Ramos (cell line): ENCODE results near the gene CARD16.
"Not testable (repeated sequence)": the region's sequence is repeated elsewhere in the genome, so short reads cannot be mapped to it uniquely, and the experiment has no call there.

ENCODE experiments used
- in situ Hi-C: fragments of 300-500 bp; cut with MboI; formaldehyde crosslinking; loops from one replicate; pipeline ENCODE4 v1.14.3; 2022; ENCODE audit warnings: low sequenced_read_pairs; ENCODE audit not compliant: unreplicated experiment

Gene CARD16

GRCh38 chr11:105044557-105045524 is at the start of gene CARD16:
Gene CARD16 (minus strand): TSS chr11:105045335. CDS start chr11:105045297, 38 bp downstream.
- in situ Hi-C loops = not testable (repeated sequence)

DNA sequence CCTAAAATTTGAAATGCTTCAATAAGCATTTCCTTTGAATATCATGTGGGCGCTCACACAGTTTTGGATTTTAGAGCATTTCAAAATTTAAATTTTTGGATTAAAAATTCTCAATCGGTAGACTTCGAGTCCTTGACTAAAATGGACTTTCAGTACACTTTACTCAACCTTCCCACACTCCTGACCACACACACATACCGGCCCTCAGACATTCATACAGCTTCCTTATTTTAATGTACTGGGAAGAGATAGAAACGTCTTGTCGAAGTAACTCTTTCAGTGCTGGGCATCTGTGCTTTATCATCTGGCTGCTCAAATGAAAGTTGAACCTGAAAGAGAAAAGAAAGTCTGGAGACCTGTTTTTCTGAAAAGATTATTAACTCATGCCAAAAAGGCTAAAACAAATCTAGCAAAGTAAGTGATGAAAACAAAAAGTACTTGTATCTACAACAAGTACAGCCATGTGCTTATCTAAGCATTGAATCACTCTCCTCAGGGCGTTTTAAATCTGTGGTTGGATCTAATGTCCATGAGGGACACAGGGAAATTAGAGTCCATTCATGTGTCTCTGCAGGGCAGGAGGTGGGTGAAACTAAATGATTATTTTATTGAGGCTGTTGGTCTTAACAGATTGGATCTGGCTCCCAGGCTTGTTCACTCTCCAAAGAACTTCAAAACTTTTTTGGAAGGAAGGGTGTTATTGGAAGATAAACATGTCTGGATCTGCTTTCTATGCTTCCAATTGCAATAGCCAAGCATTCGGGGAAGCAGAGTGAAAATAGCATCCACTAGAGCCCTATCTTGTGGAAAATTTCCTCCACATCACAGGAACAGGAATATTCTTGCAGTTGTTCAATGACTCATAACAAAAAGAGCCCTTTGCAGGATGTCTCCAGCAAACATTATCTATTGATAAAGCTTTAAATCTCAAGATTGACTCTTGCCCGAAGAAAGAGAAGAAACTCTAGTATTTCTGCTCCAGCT is 47.4 kb upstream of the CARD16 start:
- in situ Hi-C loops = no loop called here

GRCh38 chr11:105081412-105082150 is 36.4 kb upstream of the CARD16 start:
- in situ Hi-C loops = no loop called here

DNA sequence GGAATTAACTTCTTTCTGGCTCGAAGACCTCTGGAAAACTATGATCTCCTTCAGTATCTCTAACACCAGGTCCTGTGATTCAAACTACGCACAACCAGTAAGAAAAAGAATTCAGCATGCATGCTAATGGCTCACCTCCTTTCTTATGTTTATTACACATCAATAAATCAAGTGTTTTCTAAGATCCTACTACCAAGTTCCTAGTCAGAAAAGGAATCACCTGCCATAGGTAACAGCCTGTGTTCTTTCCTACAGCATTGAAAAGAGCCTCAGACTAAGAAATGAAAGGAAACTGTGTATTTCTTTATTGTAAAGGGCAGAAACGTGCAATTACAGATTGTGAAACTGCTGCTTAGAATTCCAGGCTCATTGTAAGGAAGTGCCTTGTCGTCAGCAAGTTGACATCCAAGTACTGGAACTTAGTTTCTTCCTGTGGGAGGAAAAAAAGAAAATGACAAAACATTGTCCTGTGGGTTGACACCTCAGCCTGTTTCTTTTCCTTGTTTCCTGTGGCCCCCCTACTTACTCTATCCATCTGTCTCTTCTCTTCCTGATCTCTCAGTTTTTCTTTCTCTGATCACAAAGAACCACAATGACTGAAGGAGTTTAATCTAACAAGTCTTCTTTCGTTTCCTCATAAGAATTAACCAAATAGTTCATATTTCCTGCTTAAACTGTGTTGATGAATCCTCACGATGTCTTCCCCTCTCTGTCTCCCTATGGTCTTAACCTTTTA is 35.2 kb upstream of the CARD16 start:
- in situ Hi-C loops = not testable (repeated sequence)

DNA sequence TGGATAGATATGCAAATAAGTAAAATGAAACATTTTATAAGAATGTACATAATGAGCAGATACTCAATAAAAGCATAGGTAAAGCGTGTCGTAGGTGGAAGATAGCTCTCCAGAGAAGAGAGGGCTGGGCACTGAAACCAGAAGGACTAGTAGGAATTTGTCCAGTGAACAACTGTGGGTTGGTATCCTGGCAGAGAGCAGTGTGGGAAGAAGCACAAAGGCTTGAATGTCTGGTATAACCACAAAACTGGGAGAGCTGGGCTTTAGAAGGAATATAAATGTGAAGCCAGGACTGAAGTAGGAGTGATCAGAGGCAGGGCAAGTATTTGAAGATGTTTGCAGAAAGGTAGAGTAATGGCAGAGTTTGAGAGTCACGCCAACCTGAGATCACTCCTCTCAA is 33.1 kb upstream of the CARD16 start:
- in situ Hi-C loops = no loop called here

GRCh38 chr11:105077141-105077790 is 32.1 kb upstream of the CARD16 start:
- in situ Hi-C loops = not testable (repeated sequence)

DNA sequence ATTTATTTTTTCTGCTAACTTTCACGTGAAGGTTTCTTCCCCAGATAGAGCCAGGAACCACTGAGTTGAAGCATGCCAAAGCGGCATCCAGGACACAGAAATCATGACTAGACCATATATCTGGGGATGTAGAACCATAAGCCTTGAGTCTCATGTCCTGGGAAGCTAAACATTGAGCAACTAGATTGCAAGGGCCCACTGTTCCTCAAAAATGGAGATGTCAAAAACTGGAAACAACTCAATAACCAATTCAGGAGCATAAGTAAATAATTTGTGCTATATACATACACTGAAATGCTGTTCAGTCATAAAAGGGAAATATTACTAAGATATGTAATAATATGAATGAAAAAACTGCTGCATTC is 29.0 kb upstream of the CARD16 start:
- in situ Hi-C loops = no loop called here

- in situ Hi-C loops = no loop called here
Measured at GRCh38 chr11:105073456-105074165, 28.5 kb upstream of the CARD16 start.

DNA sequence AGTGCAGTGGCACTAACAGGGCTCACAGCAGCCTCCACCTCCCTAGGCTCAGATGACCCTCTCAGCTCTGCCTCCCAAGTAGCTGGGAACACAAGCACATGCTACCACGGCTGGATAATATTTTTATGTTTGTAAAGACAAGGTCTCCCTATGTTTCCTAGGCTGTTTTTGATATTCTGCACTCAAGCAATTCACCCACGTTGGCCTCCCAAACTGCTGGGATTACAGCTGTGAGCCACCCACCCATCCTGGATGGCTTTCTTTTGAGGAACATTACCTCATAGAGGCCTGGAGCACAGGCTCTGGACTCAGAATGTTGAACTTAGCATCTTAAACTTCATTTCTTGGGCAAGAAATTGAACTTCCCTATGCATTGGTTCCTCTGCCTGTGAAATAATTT is 26.9 kb upstream of the CARD16 start:
- in situ Hi-C loops = not testable (repeated sequence)

- in situ Hi-C loops = no loop called here
Measured at GRCh38 chr11:105071089-105071732, 26.1 kb upstream of the CARD16 start.

GRCh38 chr11:105070306-105070705 is 25.2 kb upstream of the CARD16 start:
- in situ Hi-C loops = no loop called here

DNA sequence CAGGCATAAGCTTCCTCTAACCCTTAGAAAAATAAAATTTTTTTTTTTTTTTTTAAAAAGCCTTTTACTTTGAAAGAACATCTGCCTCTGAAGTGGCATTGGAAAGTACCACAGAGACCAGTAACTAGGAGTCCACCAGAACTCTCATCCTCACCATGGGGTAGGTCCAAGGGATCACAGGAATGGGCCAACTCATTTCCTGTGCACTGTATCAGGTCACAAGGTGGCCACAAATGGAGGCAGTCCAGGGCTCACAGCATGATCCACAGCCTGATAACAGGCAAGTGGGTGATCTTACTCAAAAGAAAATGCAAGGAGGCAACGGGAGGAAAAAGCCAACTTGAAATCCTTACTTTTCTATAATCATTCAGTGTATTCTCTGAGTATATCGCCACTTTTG is 24.6 kb upstream of the CARD16 start:
- in situ Hi-C loops = not testable (repeated sequence)

DNA sequence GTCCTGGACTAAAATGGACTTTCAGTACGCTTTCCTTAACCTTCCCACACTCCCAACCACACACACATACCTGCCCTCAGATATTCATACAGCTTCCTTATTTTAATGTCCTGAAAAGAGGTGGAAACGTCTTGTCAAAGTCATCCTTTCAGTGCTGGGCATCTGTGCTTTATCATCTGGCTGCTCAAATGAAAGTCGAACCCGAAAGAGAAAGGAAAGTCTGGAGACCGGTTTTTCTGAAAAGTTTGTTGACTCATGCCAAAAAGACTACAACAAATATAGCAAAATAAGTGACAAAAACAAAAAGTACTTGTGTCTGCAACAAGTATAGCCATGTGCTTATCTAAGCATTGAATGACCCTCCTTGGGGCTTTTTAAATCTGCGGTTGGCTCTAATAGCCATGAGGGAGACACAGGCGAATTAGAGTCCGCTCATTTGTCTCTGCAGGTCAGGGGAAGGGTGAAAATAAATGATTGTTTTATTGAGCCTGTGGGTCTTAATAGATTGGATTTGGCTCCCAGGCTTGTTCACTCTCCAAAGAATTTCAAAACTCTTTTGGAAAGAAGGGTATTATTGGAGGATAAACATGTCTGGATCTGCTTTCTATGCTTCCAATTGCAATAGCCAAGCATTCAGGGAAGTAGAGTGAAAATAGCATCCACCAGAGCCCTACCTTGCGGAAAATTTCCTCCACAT is 18.3 kb upstream of the CARD16 start:
- in situ Hi-C loops = not testable (repeated sequence)

DNA sequence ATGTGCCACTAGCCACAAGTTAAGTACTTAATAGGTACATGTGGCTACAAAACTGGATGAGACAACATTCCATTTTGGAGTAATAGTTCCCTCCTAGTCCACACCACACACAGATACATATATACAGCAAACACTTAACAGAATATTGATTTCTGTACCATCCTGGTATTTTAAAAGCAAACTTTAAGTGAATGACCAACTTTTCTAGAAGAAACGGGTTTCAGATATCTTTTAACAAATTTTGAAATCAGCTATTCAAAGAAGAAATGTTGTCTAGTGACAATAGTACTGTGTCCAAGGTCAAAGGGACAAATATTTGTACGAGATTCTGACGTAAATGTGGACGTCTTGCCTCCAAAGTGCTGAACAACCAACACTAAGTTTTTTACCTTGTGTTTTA is 12.3 kb upstream of the CARD16 start:
- in situ Hi-C loops = no loop called here

- in situ Hi-C loops = no loop called here
Measured at GRCh38 chr11:105056446-105056845, 11.3 kb upstream of the CARD16 start.

DNA sequence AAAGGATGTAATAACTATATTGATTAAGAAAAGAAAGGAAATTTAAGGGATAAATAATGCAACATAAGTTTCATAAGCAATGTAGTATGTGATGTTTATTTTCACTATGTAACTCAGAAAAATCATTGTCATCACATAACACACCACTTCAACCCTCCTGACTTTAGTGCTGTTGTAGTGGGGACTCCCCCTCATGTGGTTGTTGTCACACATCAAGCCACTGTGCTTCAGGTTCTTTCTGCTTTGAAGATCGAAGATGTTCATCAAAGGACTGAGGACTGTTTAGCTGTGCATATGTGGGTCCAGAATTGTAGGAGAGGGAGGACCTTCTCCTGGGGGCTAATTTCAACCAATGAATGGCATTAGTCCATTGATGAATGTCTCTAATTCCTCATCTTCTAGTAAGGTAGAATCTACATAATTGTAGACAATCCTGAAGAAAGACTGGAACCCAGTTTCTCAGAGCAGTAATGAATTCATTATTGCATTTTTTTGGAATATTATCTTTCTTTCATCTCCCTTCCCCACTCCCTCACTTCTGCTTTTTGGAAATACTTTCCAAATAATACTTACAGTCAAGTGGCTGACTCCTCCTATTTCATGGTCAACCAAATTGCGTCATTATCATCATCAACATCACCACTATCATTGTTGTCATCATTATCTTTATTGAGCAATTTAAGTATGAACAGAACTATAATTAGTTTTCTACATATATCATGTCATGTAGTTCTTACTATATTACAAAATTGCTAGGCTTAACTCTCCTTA is 9.8 kb upstream of the CARD16 start:
- in situ Hi-C loops = no loop called here

- in situ Hi-C loops = no loop called here
Measured at GRCh38 chr11:105052487-105052886, 7.4 kb upstream of the CARD16 start.
